Measurements from ENCODE around the gene CFB.
"Not testable (repeated sequence)": the region's sequence is repeated elsewhere in the genome, so short reads cannot be mapped to it uniquely, and the experiment has no call there.

CFB gene

DNA sequence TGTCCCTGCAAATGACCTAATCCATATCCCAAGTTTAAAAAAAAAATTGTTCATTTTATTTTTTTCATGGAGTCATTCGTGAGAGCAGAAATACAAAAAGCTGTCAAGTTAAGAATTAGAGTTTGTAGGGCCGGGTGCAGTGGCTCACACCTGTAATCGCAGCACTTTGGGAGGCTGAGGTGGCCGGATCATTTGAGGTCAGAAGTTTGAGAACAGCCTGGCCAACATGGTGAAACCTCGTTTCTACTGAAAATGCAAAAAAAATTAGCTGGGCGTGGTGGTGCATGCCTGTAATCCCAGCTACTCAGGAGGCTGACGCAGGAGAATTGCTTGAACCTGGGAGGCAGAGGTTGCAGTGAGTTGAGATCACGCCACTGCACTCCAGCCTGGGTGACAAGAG, 39.2 kb upstream of the CFB start:
- H3K36me3 Mint-ChIP-seq; H3K9me3 Mint-ChIP-seq (ENCODE audit: low read depth); H3K27me3 Mint-ChIP-seq; H3K27ac Mint-ChIP-seq; H3K4me3 Mint-ChIP-seq: not testable (repeated sequence)
- peaks cover 12% of the 10 kb centered on the region for H3K4me1 Mint-ChIP-seq (ENCODE audit: low read depth)

- Mint-ChIP-seq H3K4me1 (ENCODE audit: low read depth) (peaks cover 12% of the 10 kb centered on the region), H3K4me3 (no peak overlapping the region), H3K27ac (no peak overlapping the region), H3K9me3 (ENCODE audit: low read depth) (no peaks in the 10 kb centered on the region), H3K27me3 (peaks cover under 1% of the 10 kb centered on the region), H3K36me3 (no peaks in the 10 kb centered on the region)
Observed at GRCh38 chr6:31907158-31907813, 38.6 kb upstream of the CFB start.

DNA sequence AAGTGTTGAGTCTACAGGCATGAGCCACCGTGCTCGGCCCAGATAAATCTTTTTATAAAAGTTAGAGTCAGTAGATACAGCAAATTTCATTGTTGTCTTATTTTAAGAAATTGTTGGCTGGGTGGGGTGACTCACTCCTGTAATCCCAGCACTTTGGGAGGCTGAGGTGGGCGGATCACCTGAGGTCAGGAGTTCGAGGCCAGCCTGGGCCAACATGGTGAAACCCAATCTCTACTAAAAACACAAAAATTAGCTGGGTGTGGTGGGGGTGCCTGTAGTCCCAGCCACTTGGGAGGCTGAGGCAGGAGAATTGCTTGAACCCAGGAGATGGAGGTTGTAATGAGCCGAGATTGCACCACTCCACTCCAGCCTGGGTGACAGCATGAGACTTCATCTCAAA, 37.6 kb upstream of the CFB start:
- H3K9me3 Mint-ChIP-seq (ENCODE audit: low read depth); H3K4me3 Mint-ChIP-seq; H3K27ac Mint-ChIP-seq; H3K36me3 Mint-ChIP-seq; H3K27me3 Mint-ChIP-seq; H3K4me1 Mint-ChIP-seq (ENCODE audit: low read depth): not testable (repeated sequence)

GRCh38 chr6:31908791-31909190, 37.1 kb upstream of the CFB start:
- Mint-ChIP-seq H3K27me3 (peaks cover 2% of the 10 kb centered on the region), H3K9me3 (ENCODE audit: low read depth) (no peaks in the 10 kb centered on the region), H3K4me1 (ENCODE audit: low read depth) (peaks cover 4% of the 10 kb centered on the region), H3K27ac (no peak overlapping the region), H3K4me3 (no peak overlapping the region), H3K36me3 (no peaks in the 10 kb centered on the region)

GRCh38 chr6:31909298-31909697, 36.6 kb upstream of the CFB start:
- H3K4me1 Mint-ChIP-seq (ENCODE audit: low read depth); H3K36me3 Mint-ChIP-seq; H3K4me3 Mint-ChIP-seq; H3K27me3 Mint-ChIP-seq; H3K27ac Mint-ChIP-seq; H3K9me3 Mint-ChIP-seq (ENCODE audit: low read depth): not testable (repeated sequence)

DNA sequence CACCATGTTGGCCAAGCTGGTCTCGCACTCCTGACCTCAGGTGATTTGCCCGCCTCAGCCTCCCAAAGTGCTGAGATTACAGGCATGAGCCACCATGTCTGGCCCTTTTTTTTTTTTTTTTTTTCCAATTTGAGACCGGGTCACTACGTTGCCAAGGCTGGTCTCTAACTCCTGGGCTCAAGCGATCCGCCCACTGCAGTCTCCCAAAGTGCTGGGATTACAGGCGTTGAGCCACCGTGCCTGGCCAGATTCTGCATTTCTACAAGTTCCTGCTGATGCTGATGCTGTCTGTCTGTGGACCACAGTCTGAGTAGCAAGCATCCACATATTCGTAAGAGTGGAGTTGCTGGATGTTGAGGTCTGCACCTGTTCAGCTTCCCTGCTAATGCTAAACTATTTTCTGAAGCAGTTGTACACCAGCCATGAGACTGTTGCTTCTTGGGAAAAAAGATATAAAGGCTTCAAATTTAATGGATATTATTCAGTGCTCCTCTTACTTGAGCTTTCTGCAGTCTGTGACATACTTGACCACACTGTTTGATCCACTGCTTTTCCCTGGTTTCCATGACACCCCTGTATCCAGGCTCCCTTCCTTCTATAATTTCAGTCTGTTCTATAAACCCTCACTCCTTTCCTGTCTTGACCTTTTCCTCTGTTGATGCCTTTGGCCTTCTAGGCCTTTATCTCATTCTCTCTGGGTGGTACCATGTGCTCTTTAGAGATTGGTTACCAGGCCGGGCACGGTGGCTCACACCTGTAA, 33.9 kb upstream of the CFB start:
- H3K27me3 Mint-ChIP-seq: peaks cover 2% of the 10 kb centered on the region
- H3K9me3 Mint-ChIP-seq (ENCODE audit: low read depth): no peaks in the 10 kb centered on the region
- no peak overlapping the region for H3K4me3 Mint-ChIP-seq
- no peaks in the 10 kb centered on the region for H3K36me3 Mint-ChIP-seq
- H3K27ac Mint-ChIP-seq: no peak overlapping the region
- peaks cover 4% of the 10 kb centered on the region for H3K4me1 Mint-ChIP-seq (ENCODE audit: low read depth)

DNA sequence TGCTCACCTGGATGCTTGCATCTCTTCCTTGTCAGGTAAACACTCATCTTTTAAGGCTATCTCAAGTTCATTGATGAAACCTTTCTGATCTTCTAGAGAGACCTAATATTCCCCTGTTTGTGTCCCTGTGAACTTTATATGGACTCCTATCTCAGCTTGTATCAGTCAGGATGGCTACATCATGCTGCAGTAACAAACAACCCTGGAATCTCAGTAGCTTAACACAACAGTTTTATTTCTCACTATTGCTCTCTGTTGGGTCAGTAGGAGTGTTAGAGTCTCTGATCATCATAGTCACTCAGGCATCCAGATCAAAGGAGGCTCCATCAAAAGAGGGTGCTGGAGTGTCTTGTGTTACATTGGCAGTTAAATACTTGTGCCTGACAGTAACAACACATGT, 30.5 kb upstream of the CFB start:
- Mint-ChIP-seq H3K27me3 (peaks cover 2% of the 10 kb centered on the region), H3K9me3 (ENCODE audit: low read depth) (no peaks in the 10 kb centered on the region), H3K4me3 (no peak overlapping the region), H3K36me3 (no peaks in the 10 kb centered on the region), H3K27ac (no peak overlapping the region), H3K4me1 (ENCODE audit: low read depth) (peaks cover 1% of the 10 kb centered on the region)

DNA sequence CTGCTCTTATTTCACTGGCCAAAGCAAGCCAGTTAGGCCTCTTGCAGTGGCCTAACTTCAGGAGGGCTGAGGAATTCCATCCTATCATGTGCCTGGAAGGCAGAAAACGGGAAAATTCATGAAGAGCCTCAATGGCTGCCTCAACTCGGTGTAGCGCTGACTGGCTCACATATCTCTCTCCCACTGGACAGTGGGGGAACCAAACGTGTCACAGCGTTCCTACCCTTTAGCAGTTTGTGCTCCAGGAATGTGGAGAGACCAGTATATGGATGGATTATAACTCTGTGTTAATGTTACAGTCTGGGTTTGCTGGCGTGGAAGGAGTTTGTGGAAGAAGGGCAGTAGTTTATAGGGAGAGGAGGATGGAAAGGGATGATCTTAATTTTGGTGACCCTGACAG, 30.1 kb upstream of the CFB start:
- peaks cover 2% of the 10 kb centered on the region for H3K27me3 Mint-ChIP-seq
- H3K36me3 Mint-ChIP-seq: no peaks in the 10 kb centered on the region
- H3K4me3 Mint-ChIP-seq: no peak overlapping the region
- H3K27ac Mint-ChIP-seq: no peak overlapping the region
- no peaks in the 10 kb centered on the region for H3K9me3 Mint-ChIP-seq (ENCODE audit: low read depth)
- H3K4me1 Mint-ChIP-seq (ENCODE audit: low read depth): no peaks in the 10 kb centered on the region

GRCh38 chr6:31918069-31918720, 27.7 kb upstream of the CFB start:
- Mint-ChIP-seq H3K4me3 (no peak overlapping the region), H3K36me3 (no peaks in the 10 kb centered on the region), H3K27me3 (no peaks in the 10 kb centered on the region), H3K9me3 (ENCODE audit: low read depth) (no peaks in the 10 kb centered on the region), H3K4me1 (ENCODE audit: low read depth) (no peaks in the 10 kb centered on the region), H3K27ac (no peak overlapping the region)

GRCh38 chr6:31919624-31920303, 26.1 kb upstream of the CFB start:
- Mint-ChIP-seq H3K4me1 (ENCODE audit: low read depth) (no peaks in the 10 kb centered on the region), H3K27me3 (no peaks in the 10 kb centered on the region)

GRCh38 chr6:31920811-31921210, 25.1 kb upstream of the CFB start:
- Mint-ChIP-seq H3K27ac (no peak overlapping the region), H3K27me3 (no peaks in the 10 kb centered on the region), H3K4me1 (ENCODE audit: low read depth) (no peaks in the 10 kb centered on the region), H3K36me3 (no peaks in the 10 kb centered on the region), H3K9me3 (ENCODE audit: low read depth) (no peaks in the 10 kb centered on the region), H3K4me3 (no peak overlapping the region)

More at GRCh38 chr6:31919624-31920303, 26.1 kb upstream of the CFB start:
- Mint-ChIP-seq H3K4me3 (no peak overlapping the region), H3K27ac (no peak overlapping the region), H3K36me3 (no peaks in the 10 kb centered on the region), H3K9me3 (ENCODE audit: low read depth) (no peaks in the 10 kb centered on the region)

DNA sequence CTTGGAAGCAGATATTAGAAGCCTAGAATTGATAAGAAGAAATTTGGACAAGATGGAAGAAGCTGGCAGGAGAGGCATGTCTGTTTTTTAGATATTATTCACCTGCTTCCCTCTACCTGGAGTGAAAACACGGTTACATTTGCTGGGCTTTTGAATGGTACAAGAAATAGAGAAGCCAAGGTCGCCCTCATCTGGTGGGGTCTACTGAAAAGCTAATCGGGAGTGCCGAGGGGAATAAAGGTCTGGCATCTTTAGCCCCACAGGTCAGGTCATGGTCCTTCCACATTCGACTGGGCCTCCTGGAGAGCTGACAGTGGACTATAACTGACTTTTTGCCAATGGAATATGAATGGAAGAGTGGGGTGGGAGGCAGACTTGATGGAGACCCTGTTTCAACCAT, 23.0 kb upstream of the CFB start:
- Mint-ChIP-seq H3K36me3 (no peaks in the 10 kb centered on the region), H3K4me3 (no peak overlapping the region), H3K27me3 (no peaks in the 10 kb centered on the region), H3K9me3 (ENCODE audit: low read depth) (no peaks in the 10 kb centered on the region), H3K4me1 (ENCODE audit: low read depth) (no peaks in the 10 kb centered on the region), H3K27ac (no peak overlapping the region)

DNA sequence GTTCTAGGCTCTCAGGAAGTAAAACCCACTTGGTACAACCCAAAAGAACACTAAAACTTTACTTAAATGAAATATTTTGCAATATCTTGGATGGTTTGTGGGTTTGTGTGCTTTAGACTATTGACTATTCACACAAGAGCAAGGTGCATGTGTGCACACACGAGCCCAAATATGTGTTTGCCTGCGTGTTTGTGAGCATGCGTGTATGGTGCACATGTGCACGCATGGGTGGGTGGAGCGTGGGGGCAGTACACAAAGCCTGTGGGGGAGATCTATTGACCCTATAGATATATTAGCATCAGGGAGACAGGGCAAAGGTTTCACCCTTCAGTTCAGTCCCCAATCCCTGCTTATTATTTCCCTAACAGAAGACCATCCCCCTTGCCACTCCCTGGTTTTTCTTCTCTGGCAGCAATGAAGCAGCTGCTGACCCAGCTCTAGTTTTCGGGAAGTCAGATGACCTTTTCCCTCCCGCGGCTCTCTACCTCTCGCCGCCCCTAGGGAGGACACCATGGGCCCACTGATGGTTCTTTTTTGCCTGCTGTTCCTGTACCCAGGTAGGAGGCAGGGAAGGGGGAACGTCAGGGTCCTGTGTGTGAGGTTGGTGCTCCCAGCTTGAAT, 18.5 kb upstream of the CFB start, which contains the start of gene C2:
Gene C2, plus strand, starts transcription at position 476 of the 621 bp plus-strand sequence. Its CDS starts 36 bp downstream, at position 512.
- no peaks in the 10 kb centered on the region for H3K4me1 Mint-ChIP-seq (ENCODE audit: low read depth)
- no peaks in the 10 kb centered on the region for H3K27me3 Mint-ChIP-seq
- H3K36me3 Mint-ChIP-seq: no peaks in the 10 kb centered on the region
- no peak within 1 kb of the TSS for H3K4me3 Mint-ChIP-seq
- no peaks in the 10 kb centered on the region for H3K9me3 Mint-ChIP-seq (ENCODE audit: low read depth)
- no peak within 1 kb of the TSS for H3K27ac Mint-ChIP-seq

DNA sequence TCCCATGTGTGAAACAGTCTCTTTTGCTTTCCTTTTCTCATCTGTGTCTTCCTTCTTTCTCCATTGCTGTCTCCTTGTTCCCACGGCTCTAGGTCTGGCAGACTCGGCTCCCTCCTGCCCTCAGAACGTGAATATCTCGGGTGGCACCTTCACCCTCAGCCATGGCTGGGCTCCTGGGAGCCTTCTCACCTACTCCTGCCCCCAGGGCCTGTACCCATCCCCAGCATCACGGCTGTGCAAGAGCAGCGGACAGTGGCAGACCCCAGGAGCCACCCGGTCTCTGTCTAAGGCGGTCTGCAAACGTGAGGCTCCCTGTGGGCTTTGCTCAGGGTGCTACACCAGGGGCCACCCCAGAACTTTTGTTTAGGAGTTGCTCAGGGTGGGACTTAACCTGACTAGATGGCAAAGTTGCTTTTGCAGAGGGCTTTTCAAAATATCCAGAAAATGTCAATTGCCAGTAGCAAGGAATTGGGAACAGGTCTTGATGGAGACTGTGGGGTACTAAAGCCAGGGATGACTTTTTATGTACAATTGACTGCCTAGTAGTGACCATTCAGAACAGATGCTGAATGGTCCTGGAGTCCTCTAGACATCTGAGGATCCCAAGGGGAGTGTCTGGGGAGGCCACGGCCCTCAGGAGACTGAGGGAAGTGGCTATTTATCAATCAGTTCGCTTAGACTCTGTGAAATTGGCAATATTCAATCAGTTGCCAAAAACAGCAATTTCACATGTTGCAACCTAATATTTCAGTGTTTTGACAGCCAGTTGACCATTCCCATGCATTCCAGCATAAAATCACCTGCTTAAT, 17.8 kb upstream of the CFB start:
- Mint-ChIP-seq H3K4me1 (ENCODE audit: low read depth) (no peaks in the 10 kb centered on the region), H3K36me3 (no peaks in the 10 kb centered on the region), H3K27me3 (peaks cover 2% of the 10 kb centered on the region), H3K9me3 (ENCODE audit: low read depth) (no peaks in the 10 kb centered on the region), H3K27ac (no peak overlapping the region), H3K4me3 (no peak overlapping the region)

Data from activated naive CD8-positive, alpha-beta T cell (primary cell).